NCI-H1417 (cell line): ENCODE results near the gene CNPPD1.
A peak's percentile ranks its signal among the peaks of the same experiment; 100 is the strongest.

ENCODE experiments used
- DNase-seq, 3 experiments: peaks; one replicate each; lab custom pipeline; 2025; lab: John Stamatoyannopoulos, UW

Gene CNPPD1

DNA sequence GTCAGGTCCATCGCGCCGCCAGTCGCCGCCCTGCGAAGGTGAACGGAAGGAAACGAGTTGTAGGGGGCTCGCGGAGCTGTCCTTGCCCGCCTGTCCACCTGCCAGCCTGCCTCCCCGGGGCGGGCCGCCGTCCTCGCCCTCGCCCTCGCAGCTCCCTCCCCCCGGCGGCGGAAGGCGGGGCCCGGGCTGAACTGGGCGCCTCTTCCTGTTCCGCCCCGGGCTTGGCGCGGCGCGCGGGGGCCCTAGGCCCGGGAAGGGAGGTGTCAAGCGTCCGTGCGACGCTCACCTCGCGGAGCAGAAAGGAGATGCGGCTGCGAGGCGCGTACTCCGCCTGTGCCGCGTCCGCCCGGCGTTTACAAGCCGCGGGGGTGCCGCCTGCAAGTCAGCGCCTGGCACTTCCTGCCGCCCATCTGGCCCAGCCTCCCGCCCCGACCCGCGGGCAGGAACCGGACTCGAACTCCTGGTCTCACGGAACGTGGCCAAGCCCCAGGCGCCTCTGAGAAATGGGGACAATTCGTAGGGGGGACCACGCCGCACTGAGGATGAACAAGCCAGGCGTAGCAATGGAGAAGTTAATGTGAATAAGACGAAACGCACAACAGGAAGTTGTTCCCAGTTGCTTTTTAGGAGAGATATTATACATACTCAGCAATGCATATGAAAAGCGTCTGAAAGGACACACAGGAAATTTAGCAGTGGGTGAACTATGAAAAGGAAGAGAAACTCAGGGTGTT is at the start of gene CNPPD1:
Gene CNPPD1 (minus strand): TSS at position 108 of the 734 bp plus-strand sequence. CDS start 97 bp downstream, at position 11.
- peak; percentile 67 to 91 (median 90) for DNase-seq

DNA sequence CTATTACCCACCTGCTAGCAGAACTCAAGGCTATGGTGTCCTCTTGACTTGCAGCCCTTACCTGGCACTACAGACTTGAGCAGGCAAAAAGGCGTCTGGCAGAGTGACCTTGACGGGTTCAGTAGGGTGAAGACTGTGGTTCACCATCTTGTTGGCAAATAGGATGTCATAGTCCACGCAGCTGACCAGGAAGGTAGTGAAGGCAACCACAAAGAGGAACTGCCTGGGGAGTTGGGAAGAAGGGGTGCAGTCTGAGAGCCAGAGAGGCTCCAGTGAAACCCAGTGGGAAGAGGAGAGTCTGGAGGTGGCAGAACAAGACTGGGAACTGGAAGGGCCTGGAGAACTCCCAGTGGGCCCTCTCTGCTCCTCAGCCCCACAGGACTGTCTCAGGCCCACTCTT is 48.6 kb upstream of the CNPPD1 start:
- no peak for DNase-seq

DNA sequence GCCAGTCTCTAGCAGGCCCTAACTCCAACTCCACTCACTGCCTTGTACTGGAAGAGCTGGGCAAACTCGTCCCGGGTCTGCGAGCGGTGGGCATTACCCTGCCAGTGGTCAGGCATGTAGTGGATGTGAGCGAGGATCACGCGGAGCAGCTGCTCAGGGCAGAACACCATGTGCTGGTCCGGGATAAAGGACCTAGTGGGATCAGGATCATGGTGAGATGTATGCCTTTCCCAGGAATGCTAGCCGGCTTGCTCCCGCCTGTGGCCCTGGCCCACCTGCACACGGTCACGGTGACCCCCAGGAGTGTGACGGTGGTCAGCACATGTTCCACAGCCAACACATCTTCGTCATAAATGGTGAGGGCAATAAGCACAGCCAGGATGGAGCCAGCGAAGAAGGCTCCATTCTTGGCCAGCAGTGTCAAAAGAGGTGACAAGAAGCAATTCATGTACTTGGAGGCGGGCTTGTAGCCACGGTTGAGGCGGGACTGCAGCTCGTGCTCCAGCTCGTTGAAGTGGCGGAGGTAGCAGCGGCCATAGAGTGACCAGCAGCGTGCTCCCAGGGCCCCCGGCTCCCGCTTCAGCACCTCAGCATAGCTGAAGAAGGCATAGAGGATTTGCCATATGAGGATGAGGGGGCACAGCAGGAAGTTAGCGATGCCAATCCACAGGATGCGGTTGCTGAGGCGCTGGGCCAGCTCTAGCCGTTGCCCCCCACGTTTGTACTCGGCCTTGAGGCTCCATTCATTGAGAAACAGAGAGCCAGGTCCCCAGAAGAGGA is 47.3 kb upstream of the CNPPD1 start:
- DNase-seq = no peak

GRCh38 chr2:219221957-219222518 is 45.3 kb upstream of the CNPPD1 start:
- DNase-seq = no peak

GRCh38 chr2:219220652-219221402 is 44.1 kb upstream of the CNPPD1 start:
- DNase-seq = no peak

DNA sequence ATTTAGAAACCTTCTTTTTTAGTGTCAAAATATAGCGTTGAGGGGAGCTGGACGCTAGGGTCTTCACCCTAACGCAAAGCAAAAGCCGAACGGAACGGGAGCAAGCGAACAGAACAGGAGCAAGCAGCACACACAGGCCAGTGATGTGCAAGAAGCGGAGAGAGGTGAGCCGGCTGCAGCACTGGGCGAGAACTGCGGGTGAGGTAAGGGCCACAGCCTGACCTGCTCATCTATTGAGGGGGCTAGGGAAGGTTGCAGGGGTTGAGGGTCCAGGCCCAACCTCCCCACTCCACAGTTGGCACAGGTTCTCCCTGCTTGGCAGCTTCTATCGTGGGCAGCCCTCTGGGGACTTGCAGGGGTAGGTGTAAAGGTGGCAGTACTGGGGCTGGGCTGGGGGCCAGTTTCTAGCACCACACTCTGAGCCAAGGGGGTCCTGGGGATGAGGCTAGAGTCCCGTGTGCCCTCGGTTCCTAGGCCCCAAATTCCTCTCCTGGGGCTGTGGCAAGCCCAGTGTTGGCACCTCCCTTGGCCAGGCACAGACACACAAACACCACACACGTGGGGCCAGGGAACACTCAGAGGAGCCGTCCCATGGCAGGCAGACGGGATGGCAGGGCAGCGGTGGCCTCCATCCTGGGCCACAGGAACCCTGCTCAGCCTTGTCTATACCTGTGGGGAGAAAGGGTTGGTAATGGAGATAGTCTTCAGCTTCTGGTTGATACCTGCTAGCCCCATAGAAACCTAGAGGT is 43.2 kb upstream of the CNPPD1 start:
- no peak for DNase-seq

GRCh38 chr2:219218732-219219701 is 42.3 kb upstream of the CNPPD1 start, which contains the start of gene ABCB6:
Gene ABCB6, minus strand, starts transcription at chr2:219218958. Its CDS starts 285 bp downstream, at chr2:219218673.
- peak; percentile 88 to 98 (median 96) for DNase-seq

- peak in 2 of 3 experiments; percentile 92 for DNase-seq
Observed at GRCh38 chr2:219218217-219218731, 41.5 kb upstream of the CNPPD1 start.

DNA sequence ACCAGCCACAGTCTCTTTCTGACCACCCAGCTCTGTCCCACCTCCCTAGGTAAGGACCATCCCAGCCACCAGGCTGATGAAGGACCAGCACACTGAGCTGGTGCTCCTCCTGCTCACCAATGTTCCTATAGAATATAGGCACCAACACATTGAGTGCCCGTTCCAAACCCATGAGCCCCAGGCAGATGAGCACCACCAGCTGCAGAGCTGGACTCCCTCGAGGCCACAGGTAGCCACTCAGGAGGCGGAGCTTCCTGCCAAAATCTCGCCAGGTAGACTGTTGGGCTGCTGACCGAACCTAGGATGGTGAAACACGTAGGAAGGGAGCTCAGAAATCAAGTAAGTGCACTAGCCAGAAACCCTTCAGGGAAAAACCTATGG is 39.8 kb upstream of the CNPPD1 start:
- no peak for DNase-seq

DNA sequence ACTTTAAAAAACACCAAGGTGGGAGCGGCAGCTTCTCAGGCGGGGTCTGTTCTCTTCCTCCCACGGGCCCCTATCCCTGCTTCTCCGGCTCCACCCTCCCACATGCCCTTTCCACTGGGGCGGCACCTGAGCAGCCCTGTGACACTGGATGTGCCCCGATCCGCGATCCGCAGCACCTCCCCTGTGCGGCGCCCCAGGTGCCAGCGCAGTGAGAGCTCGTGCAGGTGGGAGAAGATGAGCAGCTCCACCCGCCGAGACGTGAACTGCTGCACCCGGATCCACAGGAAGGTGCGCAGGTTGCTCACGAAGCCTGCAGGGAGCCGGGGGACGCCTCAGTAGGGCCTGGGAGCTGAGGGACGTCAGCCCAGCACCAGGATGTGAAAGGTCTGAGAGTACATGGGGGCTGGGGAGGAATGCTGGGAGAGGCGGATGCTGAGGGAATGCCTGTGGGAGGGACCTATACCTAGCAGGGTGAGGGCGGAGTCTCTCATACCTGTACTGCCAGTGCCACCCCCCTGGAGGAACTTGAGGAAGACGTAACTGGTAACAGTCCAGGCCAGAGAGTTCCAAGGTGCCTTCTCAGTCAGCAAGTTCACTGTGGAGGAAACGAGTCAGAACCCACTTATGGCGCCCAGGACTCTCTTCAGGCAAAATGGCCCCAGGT is 39.3 kb upstream of the CNPPD1 start:
- DNase-seq = no peak

DNA sequence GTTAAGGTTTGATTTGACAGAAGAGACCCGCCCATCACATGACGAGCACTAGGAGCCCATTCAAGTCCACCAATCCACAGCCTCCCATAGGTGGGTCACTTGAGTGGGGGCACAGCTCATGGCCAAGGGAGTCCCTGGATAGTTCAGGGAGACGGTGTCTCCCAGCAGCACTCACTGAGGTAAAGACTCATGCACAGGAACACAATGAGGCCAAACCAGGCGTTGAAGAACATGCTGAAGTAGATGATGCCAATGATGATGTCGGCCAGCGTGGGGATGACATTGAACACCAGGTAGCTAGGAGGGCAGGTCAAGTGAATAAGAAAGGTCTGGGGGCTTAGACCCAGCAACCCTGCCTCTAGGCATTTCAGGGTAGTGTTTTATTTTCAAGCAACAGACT is 38.1 kb upstream of the CNPPD1 start:
- DNase-seq = no peak

- DNase-seq = no peak
Observed at GRCh38 chr2:219214141-219214540, 37.4 kb upstream of the CNPPD1 start.

GRCh38 chr2:219213486-219214071 is 36.9 kb upstream of the CNPPD1 start:
- DNase-seq = no peak

- DNase-seq = no peak
Observed at GRCh38 chr2:219213026-219213415, 36.3 kb upstream of the CNPPD1 start.

DNA sequence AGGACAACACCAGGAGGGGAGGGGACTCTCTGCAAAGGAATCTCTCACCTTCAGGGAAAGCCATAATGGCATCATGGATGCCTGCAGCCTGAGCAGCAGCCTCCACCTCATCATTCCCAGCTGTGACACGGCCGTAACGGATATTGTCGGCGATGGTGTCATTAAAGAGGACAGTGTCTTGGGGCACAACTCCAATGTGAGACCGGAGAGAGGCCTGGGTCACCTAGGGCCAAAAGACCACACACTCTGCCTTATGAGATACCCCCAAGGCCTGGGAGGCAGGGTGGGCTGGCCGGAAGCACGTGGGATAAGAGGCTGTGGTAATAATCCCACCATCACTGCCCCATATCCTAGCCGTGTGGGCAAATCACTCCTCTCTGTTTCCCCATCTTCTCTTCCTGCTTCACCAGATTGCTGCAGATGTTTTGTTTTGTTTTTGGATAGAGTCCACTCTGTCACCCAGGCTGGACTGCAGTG is 34.2 kb upstream of the CNPPD1 start:
- no peak for DNase-seq

DNA sequence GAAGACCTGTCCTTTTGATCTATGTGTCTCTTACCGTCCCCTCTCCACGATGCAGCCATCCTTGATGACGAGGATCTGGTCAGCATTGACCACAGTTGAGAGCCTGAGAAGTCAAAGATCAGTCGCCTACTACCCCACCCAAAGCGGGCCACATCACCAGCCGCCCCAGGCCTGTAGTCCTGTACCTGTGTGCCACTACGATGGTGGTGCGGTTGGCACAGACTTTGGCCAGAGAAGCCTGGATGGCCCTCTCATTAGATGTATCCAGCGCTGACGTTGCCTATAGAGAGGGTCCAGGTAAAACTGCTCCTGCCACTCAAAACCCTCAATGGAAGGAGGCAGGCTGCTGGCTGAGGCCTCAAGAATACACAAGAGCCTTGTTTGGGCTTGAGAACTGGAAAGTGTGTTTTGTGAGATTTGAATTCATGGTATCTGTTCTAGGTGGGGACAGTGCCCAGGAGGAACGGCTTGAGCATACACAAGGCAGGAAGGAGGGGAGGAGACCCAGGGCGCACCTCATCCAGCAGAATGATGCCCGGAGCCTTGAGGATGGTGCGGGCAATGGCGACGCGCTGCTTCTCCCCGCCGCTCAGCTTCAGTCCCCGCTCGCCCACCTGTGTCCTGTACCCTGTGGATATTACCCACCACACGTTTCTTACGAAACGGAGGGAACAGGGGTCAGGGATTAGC is 33.6 kb upstream of the CNPPD1 start:
- DNase-seq = no peak

DNA sequence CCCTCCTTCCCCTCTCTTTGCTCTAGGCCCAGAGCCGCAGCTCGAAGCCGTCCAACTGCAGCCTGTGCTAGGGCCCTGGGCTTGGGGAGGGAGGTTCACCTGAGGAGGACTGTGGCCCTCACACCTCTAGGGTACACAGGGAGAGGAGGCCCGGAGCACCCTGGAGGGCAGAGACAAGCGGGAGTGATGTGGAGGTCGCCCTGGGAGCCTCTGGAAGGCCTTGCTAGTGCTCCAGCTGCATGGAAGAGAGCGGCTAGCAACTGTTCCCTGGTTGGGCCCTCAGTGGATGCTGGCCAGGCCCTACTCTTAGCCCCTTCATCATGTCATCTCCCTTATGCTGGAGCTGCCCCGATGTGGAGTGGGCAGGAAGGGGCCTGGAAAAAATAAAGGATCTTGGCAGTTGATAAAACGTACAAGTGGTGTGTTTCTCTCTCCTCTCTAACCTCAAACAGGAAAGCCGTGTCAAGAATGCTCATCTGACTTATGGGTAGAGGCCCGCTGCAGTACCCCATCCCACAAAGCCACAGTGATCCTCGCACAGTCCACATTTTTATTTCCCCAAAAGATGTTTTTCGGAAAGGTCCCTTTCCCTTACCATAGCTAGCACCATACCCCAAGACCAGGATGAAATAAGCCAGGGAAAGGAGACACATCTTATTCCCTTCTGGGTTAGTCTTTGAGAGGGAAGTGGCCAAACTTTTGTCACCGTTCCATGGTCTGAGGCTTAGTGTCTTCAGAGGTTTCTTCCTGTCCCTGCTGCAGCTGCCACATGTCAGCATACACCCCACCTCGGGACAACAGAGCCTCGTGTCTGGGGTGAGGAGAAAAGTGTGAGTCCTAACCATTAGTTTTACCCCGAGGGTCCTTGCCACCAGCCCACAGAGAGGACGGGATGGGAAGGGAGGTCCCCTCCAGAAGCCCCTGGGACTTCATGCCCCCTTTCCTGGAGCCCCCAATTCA is 32.8 kb upstream of the CNPPD1 start:
- DNase-seq = no peak
